ENCODE measurements around the gene PINLYP.

The PINLYP gene

GRCh38 chr19:43548706-43549105 lies 26.9 kb upstream of the PINLYP start:
- DNase-seq, result no peak
- ATAC-seq, result no peak

DNA sequence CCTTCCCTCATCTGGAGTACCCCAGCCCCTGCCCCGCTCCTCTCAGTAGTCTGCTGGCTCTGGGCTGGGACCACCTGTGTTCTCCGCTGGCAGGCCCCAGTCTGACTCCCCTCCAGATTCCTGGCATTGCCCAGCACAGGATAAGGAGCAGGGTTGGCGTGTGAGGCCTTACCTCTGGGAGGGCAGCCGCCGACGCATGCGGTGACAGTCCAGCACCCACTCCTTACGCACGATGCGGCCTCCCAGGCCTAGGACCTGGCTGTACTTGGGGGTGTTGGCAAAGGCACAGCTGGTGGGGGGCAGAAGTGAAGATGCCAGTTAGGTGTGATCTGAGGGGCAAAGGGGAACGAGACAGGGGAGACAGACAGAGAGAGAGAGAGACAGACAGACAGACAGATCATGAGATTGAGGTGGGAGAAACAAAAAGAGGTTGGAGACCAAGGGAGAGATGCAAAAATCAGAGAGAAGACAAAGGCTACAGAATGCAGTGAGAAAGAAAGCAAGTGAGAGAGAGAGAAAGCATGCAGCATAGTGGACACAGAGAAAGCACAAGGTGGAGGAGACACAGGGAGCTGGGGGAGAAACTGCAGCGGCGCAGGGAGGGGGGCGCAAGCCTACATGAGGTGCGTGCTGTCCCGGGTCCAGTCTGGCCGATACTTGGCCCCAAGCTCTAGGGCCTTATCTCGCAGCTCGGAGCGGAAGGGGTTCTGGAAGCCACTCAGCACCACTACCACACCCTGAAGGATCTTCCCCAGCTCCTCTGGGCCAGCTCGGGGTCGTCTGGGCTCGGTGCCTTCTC lies 24.0 kb upstream of the PINLYP start:
- no peak for DNase-seq
- ATAC-seq, result no peak

DNA sequence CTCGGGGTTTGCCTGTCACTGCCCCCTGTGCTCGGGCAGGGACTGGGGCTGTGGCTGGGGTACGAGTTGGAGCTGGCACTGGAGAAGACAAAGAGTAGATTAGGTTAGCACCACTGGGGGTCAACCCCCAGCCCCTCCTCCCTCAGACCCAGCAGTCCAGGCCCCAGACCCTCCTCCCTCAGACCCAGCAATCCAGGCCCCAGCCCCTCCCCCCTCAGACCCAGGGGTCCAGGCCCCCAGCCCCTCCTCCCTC lies 23.5 kb upstream of the PINLYP start:
- DNase-seq (no peak), ATAC-seq (no peak)

GRCh38 chr19:43552616-43553015 lies 23.0 kb upstream of the PINLYP start:
- no peak for DNase-seq
- ATAC-seq, result no peak

- ATAC-seq (no peak), DNase-seq (no peak)
Observed at GRCh38 chr19:43553656-43554055, 21.9 kb upstream of the PINLYP start.

DNA sequence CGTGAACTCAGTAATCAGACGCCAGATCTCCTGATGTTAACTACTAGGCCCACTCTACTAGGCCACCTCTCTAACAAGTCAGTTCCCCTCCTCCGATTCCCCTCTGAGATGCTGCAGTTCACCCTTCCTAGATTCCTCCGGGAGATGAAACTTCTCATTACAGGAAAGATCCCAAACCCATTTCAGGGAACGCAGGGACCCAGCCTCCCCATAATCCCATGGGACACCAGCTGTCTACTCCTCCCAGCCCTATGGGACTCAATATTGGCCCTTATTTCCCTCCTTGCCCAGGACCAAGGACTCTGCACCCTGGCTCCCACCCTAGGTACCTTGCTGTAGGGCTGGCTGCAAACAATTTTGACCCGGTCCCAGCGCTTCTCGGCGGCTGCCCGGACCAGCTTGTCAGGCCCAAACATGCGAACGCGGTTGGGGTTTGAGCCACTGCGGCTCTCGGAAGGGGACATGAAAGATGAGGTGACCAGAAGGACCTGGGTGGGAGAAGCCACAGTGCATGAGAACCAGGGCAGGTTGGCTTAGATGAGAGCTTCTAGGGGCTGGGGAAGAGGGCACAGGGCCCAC lies 21.2 kb upstream of the PINLYP start:
- DNase-seq, result no peak
- no peak for ATAC-seq

GRCh38 chr19:43555185-43555770 lies 20.3 kb upstream of the PINLYP start:
- ATAC-seq (peak; percentile 83), DNase-seq (peak; percentile 85)

DNA sequence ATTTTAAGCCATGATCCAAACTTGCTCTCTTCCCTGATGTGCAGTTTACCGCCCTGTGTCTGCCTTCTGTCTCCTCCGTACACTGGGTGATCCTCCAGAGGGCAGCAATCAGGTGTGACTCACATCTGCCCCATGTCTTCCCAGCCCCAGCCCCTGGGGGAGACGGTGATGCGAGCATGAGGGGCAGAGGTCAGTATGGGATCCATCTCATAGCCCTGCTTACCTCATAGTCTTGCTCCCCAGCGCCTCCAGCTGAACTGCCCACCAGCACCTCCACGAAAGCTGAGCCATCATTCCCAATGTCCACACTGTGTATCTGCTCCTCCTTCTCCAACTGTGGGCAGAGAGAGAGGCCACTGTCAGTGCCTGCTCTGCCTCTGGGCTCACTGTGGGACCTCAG lies 14.9 kb upstream of the PINLYP start:
- peak; percentile 33 for DNase-seq
- ATAC-seq, result no peak

- DNase-seq (no peak), ATAC-seq (no peak)
Observed at GRCh38 chr19:43561139-43561970, 14.2 kb upstream of the PINLYP start.

DNA sequence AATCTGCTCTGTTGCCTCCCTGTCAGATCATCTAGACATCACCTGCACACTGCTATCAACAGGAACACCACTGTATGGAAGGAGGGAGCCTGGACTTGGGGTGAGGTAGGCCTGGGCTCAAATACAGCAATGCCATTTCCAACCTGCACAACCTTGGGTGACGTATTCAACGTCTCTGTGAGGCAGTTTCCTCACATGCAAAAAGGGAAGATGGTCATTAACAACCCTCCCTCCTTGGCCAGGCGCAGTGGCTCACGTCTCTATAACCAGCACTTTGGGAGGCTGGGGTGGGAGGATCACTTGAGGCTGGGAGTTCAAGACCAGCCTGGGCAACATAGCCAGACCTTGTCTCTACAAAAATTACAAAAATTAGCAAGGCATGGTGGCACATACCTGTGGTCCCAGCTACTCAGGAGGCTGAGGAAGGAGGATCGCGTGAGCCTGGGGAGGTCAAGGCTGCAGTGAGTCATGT lies 13.3 kb upstream of the PINLYP start:
- DNase-seq (no peak), ATAC-seq (no peak)

DNA sequence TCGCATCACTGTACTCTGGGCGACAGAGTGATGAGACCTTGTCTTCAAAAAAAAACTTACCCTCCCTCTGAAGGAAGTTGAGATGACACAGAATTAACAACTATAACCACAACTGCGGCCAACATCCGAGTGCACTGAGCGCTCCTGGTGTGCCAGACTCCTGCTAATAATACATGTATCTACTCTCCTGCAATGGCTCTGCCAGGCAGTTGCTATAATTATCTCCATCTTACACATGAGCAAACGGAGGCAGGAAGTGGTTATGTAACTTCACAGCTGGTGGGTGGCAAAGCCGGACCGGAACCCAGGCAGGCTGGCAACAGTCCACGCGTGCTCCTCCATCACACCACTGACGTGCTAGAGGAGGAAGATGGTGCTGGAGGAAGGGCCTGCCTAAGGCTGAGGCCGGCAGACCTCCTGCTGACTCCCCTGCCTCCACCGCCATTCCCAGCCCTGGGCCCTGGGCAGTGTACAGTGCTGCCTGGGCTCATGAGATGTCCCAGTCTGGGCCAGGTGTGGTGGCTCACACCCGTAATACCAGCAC lies 12.8 kb upstream of the PINLYP start:
- ATAC-seq, result peak; percentile 89
- peak; percentile 67 for DNase-seq

DNA sequence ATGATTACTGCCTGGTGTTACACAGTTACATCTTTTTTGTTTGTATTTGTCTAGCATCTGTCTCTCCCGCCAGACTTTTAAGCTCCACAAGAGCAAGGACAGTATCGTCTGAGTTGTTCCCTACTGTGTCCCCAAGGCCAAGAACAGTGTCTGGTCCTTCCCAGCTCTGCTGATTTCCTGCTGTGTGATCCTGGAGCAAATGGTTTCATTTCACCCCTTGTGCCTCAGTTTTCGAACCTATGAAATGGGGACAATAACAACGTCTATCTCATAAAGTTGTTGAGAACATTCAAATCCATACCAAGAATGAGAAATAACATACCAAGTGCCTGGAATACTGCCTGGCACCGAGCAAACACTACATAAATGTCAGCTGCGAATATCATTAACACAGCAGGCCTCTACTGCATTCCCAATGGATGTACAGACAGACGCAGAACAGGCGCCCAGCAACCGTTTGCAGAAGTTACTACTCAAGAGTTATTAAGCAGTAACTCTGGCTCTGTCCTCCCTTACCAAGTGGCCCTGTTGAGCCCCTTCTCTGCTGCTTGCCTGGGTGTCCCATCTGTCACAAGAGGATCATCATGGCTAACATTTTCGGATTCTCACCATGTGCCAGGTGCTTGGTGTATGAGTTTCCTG lies 11.7 kb upstream of the PINLYP start:
- ATAC-seq, result no peak
- no peak for DNase-seq

DNA sequence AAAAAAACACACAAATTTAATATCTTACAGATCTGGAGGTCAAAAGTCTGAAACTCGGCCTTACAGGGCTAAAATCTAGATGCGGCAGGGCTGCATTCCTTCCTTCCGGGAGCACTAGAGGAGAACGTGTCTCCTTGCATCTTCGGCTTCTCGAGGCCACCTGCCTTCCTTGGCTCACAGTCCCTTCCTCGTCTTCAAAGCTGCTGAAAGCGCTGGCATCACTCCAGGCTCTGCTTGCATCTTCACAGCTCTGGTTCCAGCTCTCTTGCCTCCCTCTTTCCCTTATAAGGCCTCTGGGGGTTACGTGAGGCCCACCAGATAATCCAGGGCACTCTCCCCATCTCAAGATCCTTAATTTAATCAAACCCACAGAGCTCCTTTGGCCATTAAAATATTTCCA lies 10.8 kb upstream of the PINLYP start:
- no peak for DNase-seq
- no peak for ATAC-seq

- DNase-seq, result no peak
- no peak for ATAC-seq
Observed at GRCh38 chr19:43569657-43570056, 5.9 kb upstream of the PINLYP start.

GRCh38 chr19:43570174-43570791 lies 5.3 kb upstream of the PINLYP start:
- DNase-seq, result no peak
- ATAC-seq, result no peak

GRCh38 chr19:43572171-43572588 lies 3.4 kb upstream of the PINLYP start:
- DNase-seq (no peak), ATAC-seq (no peak)

DNA sequence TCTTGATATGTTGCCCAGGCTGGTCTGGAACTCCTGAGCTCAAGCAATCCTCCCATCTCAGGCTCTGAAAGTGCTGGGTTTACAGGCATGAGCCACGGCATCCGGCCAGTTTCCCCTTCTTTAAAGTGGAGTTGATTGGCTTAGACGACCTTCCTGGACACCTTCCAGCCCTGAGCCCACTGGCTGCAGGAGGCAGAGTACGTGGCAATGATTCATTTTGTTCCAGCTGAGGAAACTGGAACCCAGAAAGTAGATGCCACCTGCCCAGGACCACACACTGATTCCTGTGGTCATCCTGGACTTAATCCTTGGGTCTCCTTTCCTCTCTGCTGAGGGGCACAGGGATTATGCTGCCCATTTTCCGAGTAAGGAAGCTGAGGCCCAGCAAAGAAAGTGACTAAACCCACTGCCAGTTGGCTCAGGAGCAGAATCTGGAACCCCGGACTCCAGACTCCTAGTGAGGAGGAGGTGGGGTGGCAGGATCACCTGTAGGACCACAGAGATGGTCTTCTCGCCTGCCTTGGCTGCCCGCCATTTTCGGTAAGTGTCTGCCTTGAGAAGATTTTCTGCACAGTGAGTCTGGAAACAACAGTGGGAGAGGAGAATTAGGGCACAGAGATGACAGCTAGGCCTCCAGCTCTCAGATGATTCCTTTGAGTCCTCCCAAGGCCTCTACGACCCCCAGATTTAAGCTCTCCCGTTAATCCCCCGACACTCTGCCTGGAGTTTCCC lies 1.0 kb upstream of the PINLYP start:
- ATAC-seq (no peak), DNase-seq (no peak)

GRCh38 chr19:43575955-43576878 lies 616 bp downstream of the PINLYP start:
- peak; percentile 30 for DNase-seq
- no peak for ATAC-seq

DNA sequence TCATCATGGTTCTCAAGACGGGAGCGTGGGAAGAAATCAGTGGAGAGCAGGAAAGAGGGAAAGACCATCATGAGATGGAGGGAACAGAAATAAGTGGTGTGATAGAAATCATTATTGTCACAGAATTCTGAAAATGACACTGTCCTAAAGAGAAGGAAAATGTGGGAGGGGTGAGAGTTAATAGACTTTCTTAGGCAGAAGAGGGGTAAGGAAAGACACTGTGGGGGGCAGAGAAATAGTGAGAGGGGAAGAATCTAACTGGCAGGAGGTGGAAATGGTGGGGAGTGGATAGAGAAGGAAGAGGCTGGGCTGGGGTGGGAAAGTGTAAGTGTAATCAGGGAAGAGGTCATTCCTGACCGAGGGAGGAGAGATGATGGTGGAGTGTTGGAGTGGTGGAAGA lies 3.2 kb downstream of the PINLYP start:
- ATAC-seq (no peak), DNase-seq (no peak)

- ATAC-seq (no peak), DNase-seq (no peak)
Observed at GRCh38 chr19:43581467-43581866, 5.9 kb downstream of the PINLYP start.
